Left colon (tissue), 2 donors: Measurements from ENCODE around the gene IL6ST. TPM values are rescaled to one million over a fixed set of nuclear protein-coding genes. Genes with fewer than 3 reads are reported as not detected.
"Not testable (repeated sequence)": the region's sequence is repeated elsewhere in the genome, so short reads cannot be mapped to it uniquely, and the experiment has no call there.

Experiments used
- ATAC-seq: fragments of 200-7000 bp; cut with Tn5 transposase; one replicate; pipeline ENCODE4 v1.9.1; 2020; ENCODE audit warnings: mild to moderate bottlenecking, moderate library complexity
- DNase-seq, 2 donors: peaks; one replicate each; pipeline ENCODE4 v3.0.0-alpha.2; 2020
- intact Hi-C, 2 donors: fragments of 100-400 bp; cut with DNase I in 1 of 2; cut with micrococcal nuclease in 1 of 2; formaldehyde crosslinking; loops; one replicate each; pipeline versions ENCODE4 v1.11.2 to v1.14.0; 2022; cut with DNase I, micrococcal nuclease
- long read RNA-seq: library from polyadenylated mRNA; unstranded; transcript quantifications from one replicate; pipeline ENCODE4 v2.0.0, GENCODE V29; 2021
- total RNA-seq, 2 donors: library from RNA; stranded (reverse); fragmentation: NEBNext Ultra II Directional; extraction: Animal tissue kit (Norgen Biotek cat#: 25700); gene quantifications; one replicate each; pipeline ENCODE4 v1.2.1, GENCODE V29; 2021
- donor health status: DM: no; HTN: no; CAD: no.
- donor health status: DM: yes; HTN: yes; CAD: no.

Gene IL6ST
- 100 to 1,000 TPM in 1 of 2 donors, 10 to 100 TPM in 1; 73.6 to 114 TPM for total RNA-seq
- long read RNA-seq, full-length matches to known transcripts = 13 of 27 reads
- long read RNA-seq, partial matches to known transcripts = 4 of 27 reads
- long read RNA-seq, other reads (novel, unspliced or antisense) = 10 of 27 reads

DNA sequence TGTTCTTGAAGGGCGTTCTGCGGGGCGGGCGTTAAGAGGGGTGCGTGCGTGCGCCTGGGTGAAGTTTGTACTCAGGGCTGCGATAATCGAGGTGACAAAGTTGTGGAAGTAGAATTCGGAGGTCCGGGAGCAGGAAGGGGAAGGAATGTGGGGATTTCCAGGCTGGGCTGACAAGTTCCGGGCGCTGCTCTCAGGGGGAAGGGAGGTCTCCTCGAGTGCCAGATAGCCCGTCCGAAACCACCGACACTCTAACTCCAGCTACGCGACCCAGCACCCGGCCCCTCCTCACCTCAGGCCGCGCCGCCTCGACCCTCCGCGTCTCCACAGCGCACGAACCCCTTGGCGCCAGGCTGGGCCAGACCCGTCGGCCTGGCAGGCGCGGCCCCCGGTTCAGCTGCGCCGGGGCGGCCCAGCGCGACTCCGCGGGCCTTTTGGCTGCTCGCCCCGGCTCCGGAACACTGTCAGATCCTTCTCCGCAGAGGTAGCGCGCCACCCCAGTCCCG lies at the start of gene IL6ST:
IL6ST (minus strand) TSS at position 469 of the 503 bp plus-strand sequence. CDS start 18,685 bp downstream, outside the sequence.
- intact Hi-C loops = no loop called here
- DNase-seq = peak in 1 of 2 donors; percentile 71
- peak; percentile 33 for ATAC-seq

DNA sequence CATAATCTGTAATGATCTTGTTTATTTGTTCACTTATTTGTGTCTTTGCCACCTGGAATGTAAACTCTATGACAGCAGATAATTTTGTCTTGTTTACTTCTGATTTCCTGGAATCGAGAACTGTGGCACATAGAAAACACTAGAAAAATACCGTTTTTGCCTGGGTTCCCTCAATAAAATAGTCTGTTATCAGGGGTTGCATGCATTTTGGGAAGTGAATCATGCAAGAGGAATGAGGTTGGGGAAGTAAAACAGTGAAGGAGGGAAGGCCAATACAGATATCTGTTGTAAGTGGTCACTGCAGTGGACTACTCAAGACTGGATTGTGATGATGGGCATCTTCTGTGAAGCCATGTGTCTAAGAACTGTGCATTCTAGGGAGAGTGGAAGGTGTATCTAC lies 45.2 kb upstream of the IL6ST start:
- intact Hi-C loops = no loop called here
- no peak for DNase-seq
- ATAC-seq = no peak

DNA sequence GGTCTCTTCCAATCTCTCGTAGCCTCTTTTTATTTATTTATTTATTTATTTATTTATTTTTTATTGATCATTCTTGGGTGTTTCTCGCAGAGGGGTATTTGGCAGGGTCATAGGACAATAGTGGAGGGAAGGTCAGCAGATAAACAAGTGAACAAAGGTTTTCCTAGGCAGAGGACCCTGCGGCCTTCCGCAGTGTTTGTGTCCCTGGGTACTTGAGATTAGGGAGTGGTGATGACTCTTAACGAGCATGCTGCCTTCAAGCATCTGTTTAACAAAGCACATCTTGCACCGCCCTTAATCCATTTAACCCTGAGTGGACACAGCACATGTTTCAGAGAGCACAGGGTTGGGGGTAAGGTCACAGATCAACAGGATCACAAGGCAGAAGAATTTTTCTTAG lies 43.4 kb upstream of the IL6ST start:
- intact Hi-C loops, ATAC-seq, DNase-seq: not testable (repeated sequence)

DNA sequence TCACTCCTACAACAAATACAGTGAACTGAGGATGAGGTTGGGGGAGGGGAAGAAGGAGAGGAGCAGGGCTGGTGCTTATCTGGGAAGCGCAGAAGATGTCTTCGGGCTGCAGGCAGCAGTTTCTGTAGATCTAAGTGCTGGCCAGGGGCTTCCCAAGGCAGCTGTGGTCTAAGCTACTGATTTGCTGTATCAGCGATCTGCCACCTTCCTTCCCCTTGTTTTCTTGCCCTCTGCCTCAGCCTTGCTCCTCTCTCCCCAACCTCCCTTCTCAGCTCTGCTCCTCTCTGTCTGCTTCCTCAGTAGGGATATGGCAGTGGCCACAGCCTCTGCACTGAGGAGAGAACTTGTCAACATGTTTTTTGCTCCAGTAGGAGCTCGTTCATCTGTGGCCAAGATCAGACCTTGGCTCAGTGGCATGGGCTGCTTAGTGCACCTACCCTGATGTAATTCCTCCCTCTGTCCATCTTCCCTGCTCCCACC lies 42.8 kb upstream of the IL6ST start:
- DNase-seq (no peak), ATAC-seq (no peak)
- intact Hi-C loops = no loop called here

DNA sequence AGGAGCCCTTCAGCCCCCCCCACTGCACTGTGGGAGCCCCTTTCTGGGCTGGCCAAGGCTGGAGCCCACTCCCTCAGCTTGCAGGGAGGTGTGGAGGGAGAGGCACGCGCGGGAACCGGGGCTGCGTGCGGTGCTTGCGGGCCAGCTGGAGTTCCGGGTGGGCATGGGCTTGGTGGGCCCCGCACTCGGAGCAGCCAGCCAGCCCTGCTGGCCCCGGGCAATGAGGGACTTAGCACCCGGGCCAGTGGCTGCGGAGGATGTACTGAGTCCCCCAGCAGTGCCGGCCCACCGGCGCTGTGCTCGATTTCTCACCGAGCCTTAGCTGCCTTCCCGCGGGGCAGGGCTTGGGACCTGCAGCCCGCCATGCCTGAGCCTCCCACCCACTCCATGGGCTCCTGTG lies 40.6 kb upstream of the IL6ST start:
- ATAC-seq, DNase-seq, intact Hi-C loops: not testable (repeated sequence)

DNA sequence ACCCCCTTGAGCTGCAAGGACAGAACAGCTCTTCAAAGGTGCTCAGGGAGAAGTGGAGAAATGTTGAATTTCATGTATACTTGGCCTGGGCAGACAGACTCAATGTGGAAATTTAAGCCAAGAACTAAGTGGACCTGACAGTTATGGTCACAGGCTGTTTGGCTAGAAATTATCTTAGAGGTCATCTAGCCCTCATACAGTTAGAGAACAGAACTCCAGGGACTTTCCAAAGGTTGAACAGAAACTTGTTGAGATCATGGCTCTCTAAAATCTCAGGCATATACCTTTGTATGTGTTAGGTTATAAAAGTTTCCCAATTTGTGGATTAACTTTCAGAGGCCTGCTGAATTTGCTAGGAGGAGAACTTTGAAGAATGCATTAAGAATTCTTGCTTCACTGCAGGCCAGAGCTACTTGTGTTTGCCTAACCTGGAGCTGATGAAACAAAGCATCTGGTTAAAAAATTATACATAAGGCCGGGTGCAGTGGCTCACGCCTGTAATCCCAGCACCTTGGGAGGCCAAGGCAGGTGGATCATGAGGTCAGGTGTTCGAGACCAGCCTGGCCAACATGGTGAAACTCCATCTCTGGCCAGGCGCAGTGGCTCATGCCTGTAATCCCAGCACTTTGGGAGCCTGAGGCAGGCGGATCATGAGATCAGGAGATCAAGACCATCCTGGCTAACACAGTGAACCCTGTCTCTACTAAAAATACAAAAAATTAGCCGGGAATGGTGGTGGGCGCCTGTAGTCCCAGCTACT lies 35.3 kb upstream of the IL6ST start:
- intact Hi-C loops, DNase-seq, ATAC-seq: not testable (repeated sequence)

DNA sequence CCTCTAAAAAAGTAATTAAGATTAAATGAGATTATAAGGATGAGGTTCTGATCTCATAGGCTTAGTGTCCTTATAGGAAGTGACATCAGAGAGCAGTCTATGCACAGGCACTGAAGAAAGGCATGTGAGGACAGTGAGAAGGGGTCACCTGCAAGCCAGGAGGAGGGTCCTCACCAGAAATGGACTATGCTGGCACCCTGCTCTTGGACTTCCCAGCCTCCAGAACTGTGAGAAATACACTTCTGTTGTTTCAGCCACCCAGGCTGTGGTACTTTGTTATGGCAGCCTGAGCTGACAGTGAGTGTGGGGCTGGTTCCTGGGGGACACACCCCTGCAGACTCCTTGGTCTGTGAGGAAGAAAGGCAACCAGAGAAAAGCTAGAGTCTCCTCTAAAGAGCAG lies 34.7 kb upstream of the IL6ST start:
- intact Hi-C loops = no loop called here
- ATAC-seq (no peak), DNase-seq (no peak)

DNA sequence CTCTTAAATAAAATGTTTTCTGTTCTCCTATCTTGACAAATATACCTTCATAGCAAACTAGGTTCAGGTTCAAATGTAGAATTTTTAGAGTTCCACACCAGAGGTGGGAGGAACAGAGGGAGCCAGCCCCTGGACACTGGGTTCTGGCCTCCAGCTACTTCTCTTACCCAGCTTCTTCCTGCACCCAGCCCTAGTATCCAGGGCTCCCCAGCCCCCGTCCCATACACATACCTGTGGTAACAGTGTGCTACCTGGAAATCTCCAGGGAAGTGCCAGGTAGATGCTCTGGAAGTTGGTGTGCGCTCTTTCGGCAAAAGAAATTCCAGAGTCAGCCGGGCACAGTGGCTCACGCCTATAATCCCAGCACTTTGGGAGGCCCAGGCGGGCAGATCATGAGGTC lies 33.9 kb upstream of the IL6ST start:
- DNase-seq = no peak
- no peak for ATAC-seq
- intact Hi-C loops = no loop called here

DNA sequence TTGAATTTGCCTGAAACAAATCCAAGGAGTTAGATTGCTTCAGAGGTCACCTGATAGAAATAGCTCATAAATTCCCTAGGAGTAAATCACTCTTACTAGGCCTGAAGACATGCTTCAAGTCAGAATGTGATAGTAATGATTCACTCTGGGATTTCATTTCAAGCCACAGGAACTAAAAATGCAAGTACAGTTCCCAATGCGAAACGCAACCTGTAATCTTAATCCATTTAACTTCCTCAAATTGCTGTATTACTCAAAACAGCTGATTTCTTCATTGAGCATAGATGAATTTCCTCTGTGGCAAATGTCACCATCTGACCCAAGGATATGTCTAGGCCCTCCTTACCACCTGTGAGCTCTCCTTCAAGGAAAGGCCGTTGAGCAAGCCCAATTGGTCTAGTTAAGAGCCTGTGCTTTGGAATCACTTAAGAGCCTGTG lies 32.1 kb upstream of the IL6ST start:
- intact Hi-C loops = no loop called here
- DNase-seq = no peak
- ATAC-seq = no peak

DNA sequence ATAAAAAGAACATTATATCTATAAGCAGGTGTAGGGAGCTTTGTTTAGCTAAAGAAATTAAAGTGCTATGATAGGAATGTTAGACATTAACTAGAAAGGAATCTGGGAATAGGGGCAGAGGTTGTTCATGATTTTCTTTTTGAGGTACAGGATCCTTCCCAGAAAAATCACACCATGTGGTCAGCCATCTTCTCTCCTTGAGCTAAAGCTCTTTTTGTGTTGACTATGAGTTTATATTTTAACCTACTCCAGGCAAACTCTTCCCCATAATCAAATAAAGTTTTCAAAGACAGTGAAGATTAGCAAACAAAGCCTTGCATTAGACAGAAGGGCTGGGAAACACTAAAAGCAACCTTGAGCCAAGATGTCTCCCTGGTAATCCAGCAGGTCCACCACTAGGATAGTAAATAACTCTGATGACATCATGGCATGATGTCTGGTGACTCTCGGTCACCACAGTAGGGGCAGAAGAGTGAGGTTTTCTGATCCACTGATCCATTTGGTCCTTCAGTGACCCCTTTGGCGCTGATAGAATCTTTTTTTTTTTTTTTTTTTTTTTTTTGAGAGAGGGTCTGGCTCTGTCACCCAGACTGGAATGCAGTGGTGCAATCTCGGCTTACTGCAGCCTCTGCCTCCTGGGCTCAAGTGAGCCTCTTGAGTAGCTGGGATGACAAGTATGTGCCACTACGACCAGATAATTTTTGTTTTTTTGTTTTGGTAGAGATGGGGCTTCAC lies 30.6 kb upstream of the IL6ST start:
- no peak for DNase-seq
- intact Hi-C loops = no loop called here
- peak; percentile 93 for ATAC-seq

DNA sequence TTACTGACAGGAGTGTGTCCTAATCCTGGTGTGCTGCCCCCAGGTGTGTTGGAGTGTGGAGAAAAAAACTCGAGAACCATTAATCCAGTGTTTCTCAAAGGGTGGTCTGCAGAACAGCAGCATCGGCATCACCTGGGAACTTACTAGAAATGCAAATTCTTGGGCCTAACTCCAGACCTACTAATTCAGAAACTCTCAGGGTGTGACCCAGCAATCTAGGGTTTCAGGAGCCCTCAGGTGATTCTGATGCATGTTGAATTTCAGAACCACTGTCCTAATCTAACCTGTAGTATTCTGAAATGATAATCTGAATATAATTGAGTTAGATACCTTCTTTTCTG lies 30.0 kb upstream of the IL6ST start:
- no peak for DNase-seq
- intact Hi-C loops = no loop called here
- ATAC-seq = no peak

DNA sequence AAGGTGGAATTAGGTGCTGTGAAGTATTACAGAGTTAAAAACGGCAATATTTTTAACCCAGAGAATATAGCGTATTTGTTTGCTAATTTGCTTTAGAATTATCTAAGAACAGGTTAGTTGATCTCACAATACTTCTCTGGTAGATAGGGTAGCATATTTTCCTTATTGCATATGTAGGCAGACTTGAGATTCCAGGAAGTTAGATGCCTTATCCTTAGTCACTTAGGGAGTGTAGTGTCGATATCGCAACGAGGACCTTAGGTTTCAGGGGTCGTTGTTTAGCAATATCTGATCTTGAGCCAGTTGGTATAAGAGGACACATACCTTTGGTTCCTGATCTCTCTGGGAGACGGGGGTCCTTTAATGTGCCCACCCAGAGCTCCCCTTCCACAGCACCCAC lies 28.5 kb upstream of the IL6ST start:
- DNase-seq = no peak
- intact Hi-C loops = no loop called here
- ATAC-seq = peak; percentile 60

DNA sequence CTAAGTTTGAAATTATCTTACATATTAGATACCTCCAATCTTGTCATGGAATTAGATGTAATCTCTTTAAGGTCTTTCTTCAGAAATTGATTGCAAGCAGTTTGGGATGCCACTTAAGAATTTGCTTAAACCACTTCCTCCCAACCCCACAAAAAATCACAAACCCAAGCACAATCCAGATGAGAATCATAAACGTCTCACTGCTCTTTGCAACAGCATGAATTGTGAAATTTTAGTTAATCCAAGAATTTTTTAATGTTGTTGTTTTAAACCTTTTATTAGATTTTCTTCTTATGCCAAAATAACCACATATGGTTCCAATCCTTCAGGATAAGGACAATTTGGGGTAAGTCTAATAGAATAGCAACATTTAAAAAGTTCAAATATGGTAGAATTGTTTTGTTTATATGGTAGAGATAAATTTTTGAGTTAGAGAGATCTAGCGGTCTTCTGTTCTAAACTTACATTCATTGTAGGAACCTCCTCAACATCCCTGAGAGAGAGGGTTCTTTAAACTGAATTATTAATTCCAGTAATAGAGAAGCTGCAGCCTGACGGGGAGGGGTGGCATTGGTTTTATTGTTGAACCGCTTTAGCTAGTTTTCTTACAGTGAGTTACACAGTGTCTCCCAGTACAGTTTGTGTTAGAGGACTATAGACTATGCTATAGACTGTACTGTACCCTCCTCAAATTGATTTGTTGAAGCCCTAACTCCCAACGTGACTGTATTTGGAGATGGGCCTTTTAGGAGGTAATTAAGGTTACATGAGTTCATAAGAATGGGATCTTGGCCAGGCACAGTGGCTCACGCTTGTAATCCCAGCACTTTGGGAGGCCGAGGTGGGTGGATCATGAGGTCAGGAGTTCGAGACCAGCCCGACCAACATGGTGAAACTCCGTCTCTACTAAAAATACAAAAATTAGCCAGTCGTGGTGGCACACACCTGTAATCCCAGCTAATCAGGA lies 24.8 kb upstream of the IL6ST start:
- intact Hi-C loops = no loop called here
- no peak for ATAC-seq

DNA sequence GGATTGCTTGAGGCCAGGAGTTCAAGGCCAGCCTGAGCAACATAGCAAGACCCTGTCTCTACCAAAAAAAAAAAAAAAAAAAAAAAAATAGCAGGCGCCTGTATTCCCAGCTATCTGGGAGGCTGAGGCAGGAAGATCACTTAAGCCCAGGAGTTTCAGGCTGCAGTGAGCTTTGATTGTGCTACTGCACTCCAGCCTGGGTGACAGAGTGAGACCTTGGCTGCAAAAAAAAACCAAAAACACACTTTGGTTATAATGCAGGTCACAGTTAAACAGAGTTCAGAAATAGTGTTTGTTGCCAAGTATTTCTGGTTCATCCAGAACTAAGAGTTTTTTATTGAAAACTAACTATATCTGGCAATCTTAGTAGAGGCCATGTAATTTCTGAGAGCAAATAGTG lies 24.1 kb upstream of the IL6ST start:
- no peak for ATAC-seq
- DNase-seq = no peak
- intact Hi-C loops = no loop called here

More for the DNA sequence above, 24.8 kb upstream of the IL6ST start:
- DNase-seq = no peak

DNA sequence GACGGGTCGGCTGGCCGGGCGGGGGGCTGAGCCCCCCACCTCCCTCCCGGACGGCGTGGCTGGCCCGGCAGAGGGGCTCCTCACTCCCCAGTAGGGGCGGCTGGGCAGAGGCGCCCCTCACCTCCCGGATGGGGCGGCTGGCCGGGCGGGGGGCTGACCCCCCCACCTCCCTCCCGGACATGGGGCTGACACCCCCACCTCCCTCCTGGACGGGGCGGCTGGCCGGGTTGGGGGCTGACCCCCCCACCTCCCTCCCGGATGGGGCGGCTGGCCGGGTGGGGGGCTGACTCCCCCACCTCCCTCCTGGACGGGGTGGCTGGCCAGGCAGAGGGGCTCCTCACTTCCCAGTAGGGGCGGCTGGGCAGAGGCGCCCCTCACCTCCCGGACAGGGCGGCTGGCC lies 19.9 kb upstream of the IL6ST start:
- intact Hi-C loops, DNase-seq, ATAC-seq: not testable (repeated sequence)

DNA sequence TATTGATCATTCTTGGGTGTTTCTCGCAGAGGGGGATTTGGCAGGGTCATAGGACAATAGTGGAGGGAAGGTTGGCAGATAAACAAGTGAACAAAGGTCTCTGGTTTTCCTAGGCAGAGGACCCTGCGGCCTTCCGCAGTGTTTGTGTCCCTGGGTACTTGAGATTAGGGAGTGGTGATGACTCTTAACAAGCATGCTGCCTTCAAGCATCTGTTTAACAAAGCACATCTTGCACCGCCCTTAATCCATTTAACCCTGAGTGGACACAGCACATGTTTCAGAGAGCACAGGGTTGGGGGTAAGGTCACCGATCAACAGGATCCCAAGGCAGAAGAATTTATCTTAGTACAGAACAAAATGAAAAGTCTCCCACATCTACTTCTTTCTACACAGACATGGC lies 19.2 kb upstream of the IL6ST start:
- DNase-seq, intact Hi-C loops: not testable (repeated sequence)
- peak; percentile 17 for ATAC-seq

DNA sequence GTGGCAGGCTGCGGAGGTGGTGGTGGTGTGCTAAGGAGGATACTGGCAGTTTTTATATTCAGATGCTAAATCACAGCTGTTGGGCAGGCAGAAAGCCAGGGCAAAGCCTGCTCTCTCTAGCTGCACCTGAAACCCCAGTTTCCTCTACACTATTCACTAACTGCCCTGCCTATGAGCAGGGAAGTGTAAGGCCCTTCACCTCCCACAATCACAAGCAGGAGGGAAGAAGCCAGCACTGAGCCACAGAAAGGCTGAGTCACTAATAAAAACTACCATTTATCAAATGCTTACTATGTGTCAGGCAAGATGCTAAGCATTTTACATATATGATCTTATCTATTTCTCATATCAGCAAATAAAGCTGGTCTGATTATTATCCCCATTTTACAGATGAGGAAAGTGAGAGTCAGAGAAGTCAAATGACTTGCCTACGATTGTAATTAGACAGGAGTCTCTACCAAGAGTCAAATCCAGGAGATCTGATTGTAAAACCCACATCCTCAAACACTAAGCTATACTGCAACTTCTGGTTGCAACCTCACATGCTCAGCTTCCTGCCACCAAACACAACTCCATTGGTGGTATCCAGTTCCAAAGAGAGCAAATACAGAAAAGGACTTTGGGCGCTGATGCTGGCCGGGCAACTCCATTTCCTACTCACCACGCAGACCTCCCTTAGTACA lies 17.7 kb upstream of the IL6ST start:
- DNase-seq (peak in 1 of 2 donors; percentile 25), ATAC-seq (peak; percentile 23)
- intact Hi-C loops = no loop called here

DNA sequence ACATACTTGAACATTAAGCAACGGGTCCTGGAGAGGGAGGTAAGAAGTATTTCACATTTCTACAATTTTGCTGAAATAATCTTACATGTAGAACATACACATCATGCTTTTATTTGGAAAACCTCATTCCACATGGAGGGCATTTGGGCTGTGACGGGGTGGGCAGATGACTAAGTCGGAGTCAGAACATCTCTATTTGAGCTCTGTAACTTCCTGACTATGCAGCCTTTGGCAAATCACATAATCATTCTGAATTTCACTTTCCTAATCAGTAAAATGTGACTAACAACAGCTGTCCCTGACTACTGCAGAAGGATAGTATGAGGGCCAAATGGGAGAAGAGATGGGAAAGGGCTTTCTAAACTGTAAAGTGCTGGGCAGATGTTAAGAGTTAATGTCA lies 17.1 kb upstream of the IL6ST start:
- ATAC-seq (no peak), DNase-seq (no peak)
- intact Hi-C loops = no loop called here
